Measurements from ENCODE around the gene RAI1. TPM values are rescaled to one million over a fixed set of nuclear protein-coding genes. Genes with fewer than 3 reads are reported as not detected.

Gene RAI1
- polyA plus RNA-seq, 2 of the 4 experiments (the other 2 are of a cell fraction): 3.5 to 23.8 TPM

- H3K9me3 ChIP-seq: no peaks in the 10 kb centered on the region
- peak overlapping the region; percentile 98 for H3K4me2 ChIP-seq
- FAIRE-seq: no peak
- H3K4me1 ChIP-seq: peaks cover 88% of the 10 kb centered on the region
- ATAC-seq: peak; percentile 10 to 63; a peak in 3 of 6 replicates
- WGBS (ENCODE audit: missing lambda C conversion rate): 46% methylated on average over 9 of the region's 9 CpGs
- CTCF ChIA-PET: interaction anchor here (0.7 to 11.1 kb wide), 10 partner anchors 8 to 341 kb away, joined by 3 to 112 read pairs (median 3); partner anchors contain the start of gene RAI1
- POLR2A ChIA-PET: interaction anchor here (1.1 to 2.2 kb wide), 4 partner anchors 18 to 196 kb away, joined by 3 to 10 read pairs (median 4); partner anchors contain the start of gene SREBF1
- peak overlapping the region; percentile 96 to 97 for H3K27ac ChIP-seq
- peak in 1 of 2 experiments; percentile 73 for DNase-seq (ENCODE audit: low read depth in 1 of 2, low spot score in 1 of 2)
- no peak overlapping the region; the same call in 2 of the 3 replicates for H3K4me3 ChIP-seq
- TF ChIP-seq KDM1A (IDR thresholded peaks at IDR 0.05; ENCODE audit: low read depth): peak; percentile 99
- peak; percentile 22 for TF ChIP-seq MAX (IDR thresholded peaks at IDR 0.05)
- TF ChIP-seq HOXB13 (CRISPR knock-in tag; IDR thresholded peaks at IDR 0.05; ENCODE audit: low read depth): no peak
- peak; percentile 91 for TF ChIP-seq ZFP36 (IDR thresholded peaks at IDR 0.05; ENCODE audit: borderline replicate concordance, partially characterized antibody)
- TF ChIP-seq CTCF (IDR thresholded peaks at IDR 0.05): 0 out of 3 replicates have a peak, but pooled peaks have one; percentile 3
- no peak for TF ChIP-seq ESRRA (IDR thresholded peaks at IDR 0.05; ENCODE audit: borderline replicate concordance, low read length)
- peak; percentile 99 for TF ChIP-seq HDAC2 (IDR thresholded peaks at IDR 0.05)
- TF ChIP-seq CHD4 (IDR thresholded peaks at IDR 0.05; ENCODE audit: borderline replicate concordance): peak; percentile 78
- peak in 1 of 2 experiments; percentile 34; a peak in 1 of 5 replicates for TF ChIP-seq JUN (IDR thresholded peaks at IDR 0.05)
Observed at GRCh38 chr17:17692353-17693252, 11.3 kb downstream of the RAI1 start.

GRCh38 chr17:17693253-17694168, 12.3 kb downstream of the RAI1 start:
- DNase-seq (ENCODE audit: low read depth in 1 of 2, low spot score in 1 of 2) (peak in 1 of 2 experiments; percentile 70), FAIRE-seq (peak; percentile 61)
- POLR2A ChIA-PET: interaction anchor here (0.6 to 2.2 kb wide), 6 partner anchors 11 to 204 kb away, joined by 3 to 10 read pairs (median 5); partner anchors contain the start of gene SREBF1

GRCh38 chr17:17694169-17695081, 13.2 kb downstream of the RAI1 start:
- H3K9me3 ChIP-seq: no peaks in the 10 kb centered on the region
- H3K4me2 ChIP-seq: peak overlapping the region; percentile 98
- peak overlapping the region; percentile 96 to 97 for H3K27ac ChIP-seq
- DNase-seq (ENCODE audit: low read depth in 1 of 2, low spot score in 1 of 2) (peak; percentile 81 to 82), ATAC-seq (peak; percentile 64 to 66), FAIRE-seq (no peak)
- H3K4me1 ChIP-seq: peaks cover 90% of the 10 kb centered on the region
- POLR2A ChIA-PET: interaction anchor here (0.5 to 2.2 kb wide), 6 partner anchors 12 to 292 kb away, joined by 3 to 10 read pairs (median 5); partner anchors contain the start of gene SREBF1
- peak overlapping the region; percentile 76 for H3K4me3 ChIP-seq
- CTCF ChIA-PET: interaction anchor here (0.5 to 11.1 kb wide), 8 partner anchors 12 to 225 kb away, joined by 3 to 112 read pairs (median 4); partner anchors contain the start of gene RAI1
- 2% methylated on average over 26 of the region's 90 CpGs for WGBS (ENCODE audit: missing lambda C conversion rate)
- TF ChIP-seq POLR2A (IDR thresholded peaks at IDR 0.05; ENCODE audit: low read length): peak; percentile 56
- no peak for TF ChIP-seq CTCF (IDR thresholded peaks at IDR 0.05)
- TF ChIP-seq HES2 (IDR thresholded peaks at IDR 0.05): no peak
- peak; percentile 53; the same call in 1 of the 2 replicates for TF ChIP-seq MYC (IDR thresholded peaks at IDR 0.05; ENCODE audit: borderline replicate concordance, low read length)
- TF ChIP-seq GATA3 (IDR thresholded peaks at IDR 0.05; ENCODE audit: borderline replicate concordance): no peak; the same call in none of the 2 replicates
- TF ChIP-seq REST (IDR thresholded peaks at IDR 0.05): no peak
- TF ChIP-seq RFX5 (IDR thresholded peaks at IDR 0.05): no peak
- TF ChIP-seq TP53 (CRISPR knock-in tag; IDR thresholded peaks at IDR 0.05): no peak

More at GRCh38 chr17:17693253-17694168, 12.3 kb downstream of the RAI1 start:
- Histone ChIP-seq H3K4me3 (peak overlapping the region; percentile 76), H3K4me1 (peaks cover 90% of the 10 kb centered on the region), H3K27ac (peak overlapping the region; percentile 96 to 97), H3K9me3 (no peaks in the 10 kb centered on the region), H3K4me2 (peak overlapping the region; percentile 98)
- ATAC-seq: peak; percentile 43 to 63
- CTCF ChIA-PET: interaction anchor here (0.8 to 11.1 kb wide), 7 partner anchors 12 to 226 kb away, joined by 3 to 112 read pairs (median 3); partner anchors contain the start of gene RAI1
- TF ChIP-seq GATA3 (IDR thresholded peaks at IDR 0.05; ENCODE audit: borderline replicate concordance) (0 out of 2 replicates have a peak, but pooled peaks have one; percentile 24), SREBF2 (IDR thresholded peaks at IDR 0.05) (no peak), MYC (IDR thresholded peaks at IDR 0.05; ENCODE audit: borderline replicate concordance, low read length) (0 out of 2 replicates have a peak, but pooled peaks have one; percentile 25)
- WGBS (ENCODE audit: missing lambda C conversion rate): 11% methylated on average over 23 of the region's 23 CpGs

Data from A549 (cell line).